LNCaP clone FGC (cell line): Measurements from ENCODE around the gene GOLGB1.

Source experiments
- DNase-seq: peaks from one replicate; pipeline ENCODE4 v3.0.0-alpha.2; 2011; ENCODE audit warnings: low read depth
- H3K4me3 ChIP-seq: 2 replicates; pipeline ENCODE4 v1.5.1; 2011; ENCODE audit warnings: mild to moderate bottlenecking, low read depth, low read length, control low read depth
- CTCF ChIP-seq: IDR thresholded peaks from 2 replicates; pipeline ENCODE4 v1.5.1; 2012; ENCODE audit warnings: mild to moderate bottlenecking; ENCODE audit not compliant: control insufficient read depth, insufficient read depth; ENCODE audit errors: extremely low read depth

GOLGB1 gene

GRCh38 chr3:121722411-121722810, 27.1 kb downstream of the GOLGB1 start:
- no peak for TF ChIP-seq CTCF
- DNase-seq, result no peak
- H3K4me3 ChIP-seq, result no peak overlapping the region

- no peak overlapping the region for H3K4me3 ChIP-seq
- no peak for DNase-seq
- TF ChIP-seq CTCF, result no peak
Measured at GRCh38 chr3:121720163-121720562, 29.4 kb downstream of the GOLGB1 start.

- no peak for DNase-seq
Measured at GRCh38 chr3:121719423-121719822, 30.1 kb downstream of the GOLGB1 start.

GRCh38 chr3:121718205-121718846, 31.2 kb downstream of the GOLGB1 start:
- TF ChIP-seq CTCF, result no peak
- no peak overlapping the region for H3K4me3 ChIP-seq
- DNase-seq, result no peak

More at GRCh38 chr3:121719423-121719822, 30.1 kb downstream of the GOLGB1 start:
- no peak for TF ChIP-seq CTCF
- no peak overlapping the region for H3K4me3 ChIP-seq

- no peak for TF ChIP-seq CTCF
- H3K4me3 ChIP-seq, result no peak overlapping the region
- DNase-seq, result no peak
Measured at GRCh38 chr3:121710347-121710746, 39.2 kb downstream of the GOLGB1 start.

GRCh38 chr3:121707531-121708273, 41.8 kb downstream of the GOLGB1 start:
- TF ChIP-seq CTCF, result no peak
- H3K4me3 ChIP-seq, result no peak overlapping the region
- DNase-seq, result peak; percentile 77
